Diencephalon (tissue), 1 donor: ENCODE results near the gene ADRA2B. TPM values are rescaled to one million over a fixed set of nuclear protein-coding genes. Genes with fewer than 3 reads are reported as not detected.

Experiments used
- total RNA-seq: library from RNA; depleted of rRNA; stranded (reverse); fragments of >200 nt; gene quantifications from one replicate; pipeline ENCODE4 v1.2.3, GENCODE V29; 2014

Gene ADRA2B
- 0.46 TPM for total RNA-seq

DNA sequence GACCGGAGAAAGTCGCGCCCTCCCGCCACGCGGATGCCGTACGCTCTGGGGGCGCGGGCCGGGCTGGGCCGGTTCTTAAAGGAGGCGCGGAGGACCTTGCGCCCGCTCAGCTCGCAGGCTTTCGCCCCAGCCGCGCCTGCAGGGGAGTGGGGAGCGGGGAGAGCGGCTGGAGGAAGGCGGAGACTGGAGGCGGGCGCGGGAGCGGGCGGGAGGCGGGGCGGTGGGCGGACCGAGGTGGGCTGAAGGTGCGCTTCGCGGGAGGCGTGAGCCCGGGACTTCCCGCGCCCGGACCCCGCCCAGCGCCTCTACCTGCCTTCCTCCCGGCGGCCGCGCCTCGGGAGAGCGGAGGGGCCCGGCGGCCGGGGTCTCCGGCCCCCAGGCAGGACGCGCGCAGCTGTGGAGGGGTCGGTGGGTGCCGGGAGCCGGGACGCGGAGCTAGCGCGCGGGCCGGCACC is at the start of gene ADRA2B:
Gene ADRA2B, minus strand, starts transcription at position 148 of the 455 bp plus-strand sequence. CDS start 422 bp downstream, outside the sequence.

DNA sequence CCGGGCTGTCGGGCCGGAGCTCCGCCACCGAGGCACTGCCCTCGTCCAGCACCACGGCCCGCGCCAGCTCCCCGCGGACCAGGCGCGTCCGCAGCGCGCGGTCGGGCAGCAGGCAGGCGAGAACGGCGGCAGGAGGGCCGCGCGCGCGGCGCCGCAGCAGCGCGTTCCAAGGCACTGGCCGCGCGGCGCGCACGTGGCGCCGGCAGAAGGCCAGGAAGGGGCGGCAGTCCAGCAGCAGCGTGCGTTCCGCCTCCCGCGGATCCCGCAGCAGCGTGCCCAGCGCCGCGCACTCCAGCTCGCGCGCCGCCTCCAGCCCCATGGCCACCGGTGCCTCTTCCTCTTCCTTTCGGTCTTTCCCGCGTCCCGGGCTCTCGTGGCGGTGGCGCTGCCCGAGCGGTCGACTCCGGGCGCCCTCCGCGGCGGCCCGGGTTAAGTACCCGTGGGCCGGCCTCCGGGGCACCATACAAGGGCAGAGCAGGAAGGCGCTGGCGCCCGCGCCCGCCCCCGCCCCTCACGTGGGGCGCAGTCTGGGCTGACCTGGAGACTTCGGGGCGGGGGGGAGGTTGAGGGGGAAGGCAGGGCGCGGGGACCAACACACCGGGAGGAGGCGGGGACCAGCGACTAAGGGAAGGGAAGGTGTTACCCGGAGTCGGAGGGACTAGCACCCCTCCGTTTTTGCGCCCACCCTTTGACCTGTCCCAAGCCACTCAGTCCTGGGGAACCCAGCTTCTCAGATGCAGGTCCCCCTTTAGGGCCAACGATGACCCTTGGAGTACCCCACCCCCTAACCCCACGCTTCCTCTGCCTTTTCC is 28.9 kb upstream of the ADRA2B start, which contains the start of gene DUSP2:
Gene DUSP2, minus strand, starts transcription at position 405 of the 812 bp plus-strand sequence. Its CDS starts 86 bp downstream, at position 319.

DNA sequence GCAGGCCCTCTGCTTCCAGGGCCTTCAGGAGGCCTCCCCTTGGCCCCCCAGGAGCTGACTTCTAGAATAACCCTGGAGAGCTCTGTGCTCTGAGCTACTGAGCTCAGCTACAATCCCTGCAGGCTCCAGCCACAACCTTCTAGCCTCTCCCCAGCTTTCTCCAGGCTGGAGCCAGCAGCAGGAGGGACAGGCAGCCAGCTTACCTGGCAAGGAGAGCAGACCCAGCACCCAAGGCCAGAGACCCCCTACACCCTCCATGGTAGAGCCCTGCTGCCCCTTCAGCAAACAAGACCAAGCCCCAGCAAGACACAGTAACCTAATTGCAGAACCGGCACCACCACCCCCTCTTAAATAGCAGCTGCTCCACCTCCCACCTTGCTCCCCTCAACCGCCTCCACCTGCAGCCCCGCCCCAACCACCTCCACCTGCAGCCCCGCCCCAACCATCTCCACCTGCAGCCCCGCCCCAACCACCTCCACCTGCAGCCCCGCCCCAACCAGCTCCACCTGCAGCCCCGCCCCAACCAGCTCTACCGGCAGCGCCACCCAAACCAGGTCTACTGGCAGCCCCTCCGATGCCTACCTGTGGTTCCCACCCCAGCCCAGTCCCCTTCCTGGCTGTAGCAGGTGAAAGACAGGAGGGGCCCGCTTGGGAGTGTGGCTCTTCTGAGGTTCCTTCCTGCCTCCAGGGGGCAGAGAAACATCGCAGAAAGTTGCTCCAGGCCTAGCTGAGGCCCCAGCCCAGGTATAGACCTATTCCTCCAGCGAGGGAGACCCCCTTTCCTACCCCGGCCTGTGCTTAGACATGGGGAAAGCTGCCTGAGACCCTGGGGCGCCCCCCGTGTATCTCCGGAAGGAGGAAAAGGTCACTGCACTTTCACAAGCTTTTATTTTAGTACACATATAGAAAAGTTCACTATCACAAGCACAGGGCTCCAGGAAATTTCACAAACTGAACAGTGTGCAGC is 22.1 kb upstream of the ADRA2B start, which contains the start of gene ASTL:
Gene ASTL, minus strand, starts transcription at position 324 of the 967 bp plus-strand sequence. Its CDS starts 66 bp downstream, at position 258.

Other genes with a start within 250 kb of the ADRA2B start
- gene ANKRD36C, start 124.7 kb downstream of the ADRA2B start, total RNA-seq = 214 TPM
- gene GPAT2, start 81.7 kb downstream of the ADRA2B start, total RNA-seq = 2.3 TPM
- not detected for gene ASTL, start 21.9 kb upstream of the ADRA2B start, total RNA-seq
- 5.5 TPM for gene DUSP2, start 28.9 kb upstream of the ADRA2B start, total RNA-seq
- 148 TPM for gene STARD7, start 92.3 kb upstream of the ADRA2B start, total RNA-seq
- 26.8 TPM for gene TMEM127, start 149.4 kb upstream of the ADRA2B start, total RNA-seq
- gene CIAO1, start 149.7 kb upstream of the ADRA2B start, total RNA-seq = 73.4 TPM
- gene SNRNP200, start 189.0 kb upstream of the ADRA2B start, total RNA-seq = 70.8 TPM
- gene ITPRIPL1, start 208.7 kb upstream of the ADRA2B start, total RNA-seq = 1.6 TPM
- gene NCAPH, start 219.2 kb upstream of the ADRA2B start, total RNA-seq = 4.4 TPM